ENCODE results near the gene IP6K3.

Gene IP6K3

DNA sequence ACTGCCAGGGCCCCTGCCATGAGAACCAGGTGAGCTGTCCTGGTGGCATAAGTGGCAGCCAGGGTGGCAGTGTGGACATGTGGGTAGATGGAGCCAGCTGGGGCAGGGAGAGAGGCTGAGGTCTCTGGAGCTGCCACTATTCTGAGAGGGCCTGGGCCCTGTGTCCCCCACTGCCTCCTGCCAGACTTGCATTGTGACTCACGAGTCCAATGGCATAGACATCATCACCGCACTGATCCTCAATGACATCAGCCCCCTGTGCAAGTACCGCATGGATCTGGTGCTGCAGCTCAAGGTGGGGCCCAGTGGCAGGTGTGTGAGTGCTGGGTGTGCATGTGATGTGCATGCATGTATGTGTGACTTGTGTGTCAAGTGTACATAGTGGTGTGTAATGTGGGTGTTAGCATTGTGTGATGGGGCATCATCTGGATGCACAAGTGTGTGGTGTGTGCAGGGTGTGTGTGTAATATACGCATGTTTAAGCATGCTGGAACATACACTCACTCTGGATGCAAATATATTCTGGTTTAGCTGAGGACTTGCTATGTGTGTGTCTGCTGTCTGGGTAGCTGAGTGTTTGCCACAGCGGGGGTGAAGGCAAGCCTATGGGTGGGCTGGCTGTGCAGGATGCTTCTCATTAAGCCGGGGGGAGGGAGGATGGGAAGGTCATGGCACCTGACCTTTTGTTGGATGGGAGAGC lies 60.3 kb downstream of the IP6K3 start:
- no peak for DNase-seq

DNA sequence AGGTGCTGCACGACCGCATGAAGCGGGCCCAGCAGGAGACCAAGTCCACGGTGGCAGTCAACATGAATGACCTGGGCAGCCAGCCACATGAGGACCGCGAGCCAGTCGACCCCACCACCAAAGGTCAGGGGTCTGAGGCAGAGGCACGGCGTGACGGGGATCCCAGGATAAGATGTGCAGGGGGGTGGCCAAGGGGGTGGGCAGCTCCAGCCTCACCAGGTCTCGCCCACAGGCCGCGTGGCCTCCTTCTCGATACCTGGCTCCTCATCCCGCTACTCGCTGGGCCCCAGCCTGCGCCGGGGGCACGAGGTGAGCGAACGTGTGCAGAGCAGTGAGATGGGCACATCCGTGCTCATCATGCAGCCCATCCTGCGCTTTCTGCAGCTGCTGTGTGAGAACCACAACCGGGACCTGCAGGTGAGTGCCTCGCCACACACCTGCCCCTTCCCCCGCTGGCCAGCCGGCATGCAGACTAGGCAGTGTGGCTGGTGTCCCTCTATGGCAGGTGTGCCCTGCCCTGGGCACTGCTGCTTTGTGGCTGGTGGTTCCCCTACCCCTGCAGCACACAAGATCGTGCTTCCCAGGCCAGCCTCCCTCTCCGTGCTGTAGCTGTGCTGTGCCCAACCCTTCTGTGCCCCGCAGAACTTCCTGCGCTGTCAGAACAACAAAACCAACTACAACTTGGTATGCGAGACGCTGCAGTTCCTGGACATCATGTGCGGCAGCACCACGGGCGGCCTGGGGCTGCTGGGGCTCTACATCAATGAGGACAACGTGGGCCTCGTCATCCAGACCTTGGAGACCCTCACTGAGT lies 61.1 kb downstream of the IP6K3 start:
- DNase-seq = no peak

DNA sequence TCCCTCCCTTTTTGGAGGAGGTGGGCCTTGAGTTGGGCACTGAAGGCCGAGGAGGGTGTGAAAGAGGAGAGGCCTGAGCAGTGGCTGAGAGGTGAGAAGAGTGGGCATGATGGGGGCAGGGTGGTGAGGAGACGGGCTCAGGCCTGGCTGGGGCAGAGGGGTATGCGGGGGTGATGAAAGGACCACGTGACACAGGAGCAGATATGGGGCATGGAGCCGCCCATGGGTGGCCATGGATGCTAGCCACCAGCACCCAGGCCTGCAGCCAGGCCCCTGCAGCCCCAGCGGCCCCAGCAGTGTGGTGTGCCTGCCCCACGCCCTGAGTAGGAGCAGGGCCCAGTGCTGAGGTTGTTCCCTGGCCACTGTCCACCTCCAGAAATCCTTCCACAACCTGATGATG lies 61.7 kb downstream of the IP6K3 start:
- DNase-seq = no peak

DNA sequence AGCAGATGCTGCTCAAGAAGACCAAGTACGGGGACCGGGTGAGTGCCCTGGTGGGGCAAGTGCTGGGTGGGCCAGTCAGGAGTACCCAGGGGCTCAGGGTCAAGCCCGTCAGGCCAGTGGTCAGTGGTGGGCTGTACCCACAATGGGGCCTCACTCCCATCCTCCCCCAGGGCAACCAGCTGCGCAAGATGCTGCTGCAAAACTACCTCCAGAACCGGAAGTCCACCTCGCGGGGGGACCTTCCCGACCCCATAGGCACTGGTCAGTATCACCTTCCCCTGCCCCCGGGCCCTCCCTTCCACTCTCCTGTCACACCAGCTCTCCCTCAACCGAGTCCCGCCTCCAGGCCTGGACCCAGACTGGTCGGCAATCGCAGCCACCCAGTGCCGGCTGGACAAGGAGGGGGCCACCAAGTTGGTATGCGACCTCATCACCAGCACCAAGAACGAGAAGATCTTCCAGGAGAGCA lies 62.2 kb downstream of the IP6K3 start:
- no peak for DNase-seq

DNA sequence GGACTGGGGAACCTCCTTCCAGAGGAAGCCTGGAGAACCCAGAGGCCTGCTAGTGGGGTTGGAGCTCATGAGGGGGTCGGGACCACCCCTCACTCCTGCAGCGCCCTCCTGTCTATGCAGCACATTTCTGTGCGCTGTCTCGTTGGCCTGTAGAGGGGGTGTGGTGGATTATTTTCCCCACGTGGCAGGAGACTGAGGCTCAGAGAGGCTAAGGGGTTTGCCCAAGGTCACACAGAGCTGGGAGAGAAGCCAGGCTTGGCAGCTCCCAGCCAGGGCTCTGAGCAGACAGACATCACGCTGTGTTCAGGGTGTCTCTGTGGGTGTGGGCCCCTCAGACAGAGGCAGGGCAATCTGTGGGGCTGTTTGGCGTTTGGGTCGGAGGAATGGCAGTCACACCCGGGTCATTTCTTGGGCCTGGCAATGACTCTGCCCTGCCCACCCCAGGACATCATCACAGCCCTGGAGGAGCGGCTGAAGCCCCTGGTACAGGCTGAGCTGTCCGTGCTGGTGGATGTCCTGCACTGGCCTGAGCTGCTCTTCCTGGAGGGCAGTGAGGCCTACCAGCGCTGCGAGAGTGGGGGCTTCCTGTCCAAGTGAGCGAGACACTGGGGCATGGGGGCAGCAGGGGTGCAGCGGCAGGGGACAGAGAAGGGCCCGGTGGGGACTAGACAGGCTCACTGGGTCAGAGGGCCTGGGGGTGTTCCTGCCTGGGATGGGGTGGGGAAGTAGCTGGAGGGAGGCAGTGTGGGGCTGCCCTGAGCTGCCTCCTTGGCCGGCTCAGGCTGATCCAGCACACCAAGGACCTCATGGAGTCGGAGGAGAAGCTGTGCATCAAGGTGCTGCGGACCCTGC lies 62.9 kb downstream of the IP6K3 start:
- DNase-seq = peak in 1 of 2 donors; percentile 2

DNA sequence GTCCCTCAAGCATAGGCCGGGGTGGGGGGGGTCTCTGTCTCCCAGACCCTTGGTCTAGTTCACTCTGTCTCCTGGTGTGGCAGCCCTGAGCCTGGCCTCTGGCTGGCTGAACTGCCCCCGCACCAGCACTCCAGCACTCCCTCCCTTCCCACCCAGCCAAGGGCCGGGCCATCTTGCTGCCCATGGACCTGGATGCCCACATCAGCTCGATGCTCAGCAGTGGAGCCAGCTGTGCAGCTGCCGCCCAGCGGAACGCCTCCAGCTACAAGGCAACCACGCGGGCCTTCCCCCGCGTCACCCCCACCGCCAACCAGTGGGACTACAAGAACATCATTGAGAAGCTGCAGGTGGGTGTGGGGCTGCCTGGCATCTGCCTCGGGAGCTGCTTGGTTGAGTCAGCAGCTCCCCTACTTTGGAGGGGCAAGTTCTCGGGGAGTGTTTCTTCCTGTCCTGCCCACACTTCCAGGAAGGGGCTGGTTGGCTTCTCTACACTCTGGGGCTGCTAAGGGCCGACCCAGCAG lies 63.6 kb downstream of the IP6K3 start:
- peak in 1 of 2 donors; percentile 25 for DNase-seq

DNA sequence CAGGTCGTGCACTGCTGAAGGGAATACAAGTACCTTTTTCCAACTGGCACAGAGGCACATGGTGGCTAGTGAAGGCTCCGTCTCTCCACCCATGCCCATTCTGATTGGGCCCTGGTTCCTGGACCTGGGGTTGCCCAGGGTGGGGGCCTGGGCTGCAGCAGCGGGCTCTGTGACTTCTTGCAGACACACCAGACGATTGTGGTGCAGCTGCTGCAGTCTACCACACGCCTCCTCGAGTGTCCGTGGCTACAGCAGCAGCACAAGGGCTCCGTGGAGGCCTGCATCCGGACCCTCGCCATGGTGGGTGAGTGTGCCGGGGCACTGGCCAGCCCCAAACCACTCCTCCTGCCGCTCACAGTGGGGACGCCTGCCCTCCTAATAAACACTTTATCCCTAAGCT lies 64.4 kb downstream of the IP6K3 start:
- DNase-seq = no peak

DNA sequence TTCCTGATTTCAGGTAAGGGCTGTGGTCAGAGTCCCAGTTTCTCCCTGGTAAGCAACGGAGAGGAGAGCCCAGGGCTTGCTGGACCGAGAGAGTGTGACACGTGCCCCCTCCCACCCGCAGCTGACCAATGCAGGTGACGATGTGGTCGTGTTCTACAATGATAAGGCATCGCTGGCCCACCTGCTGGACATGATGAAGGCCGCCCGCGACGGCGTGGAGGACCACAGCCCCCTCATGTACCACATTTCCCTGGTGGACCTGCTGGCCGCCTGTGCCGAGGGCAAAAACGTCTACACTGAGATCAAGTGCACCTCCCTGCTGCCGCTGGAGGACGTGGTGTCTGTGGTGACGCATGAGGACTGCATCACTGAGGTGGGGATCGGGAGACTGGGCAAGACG lies 66.9 kb downstream of the IP6K3 start:
- DNase-seq = no peak

DNA sequence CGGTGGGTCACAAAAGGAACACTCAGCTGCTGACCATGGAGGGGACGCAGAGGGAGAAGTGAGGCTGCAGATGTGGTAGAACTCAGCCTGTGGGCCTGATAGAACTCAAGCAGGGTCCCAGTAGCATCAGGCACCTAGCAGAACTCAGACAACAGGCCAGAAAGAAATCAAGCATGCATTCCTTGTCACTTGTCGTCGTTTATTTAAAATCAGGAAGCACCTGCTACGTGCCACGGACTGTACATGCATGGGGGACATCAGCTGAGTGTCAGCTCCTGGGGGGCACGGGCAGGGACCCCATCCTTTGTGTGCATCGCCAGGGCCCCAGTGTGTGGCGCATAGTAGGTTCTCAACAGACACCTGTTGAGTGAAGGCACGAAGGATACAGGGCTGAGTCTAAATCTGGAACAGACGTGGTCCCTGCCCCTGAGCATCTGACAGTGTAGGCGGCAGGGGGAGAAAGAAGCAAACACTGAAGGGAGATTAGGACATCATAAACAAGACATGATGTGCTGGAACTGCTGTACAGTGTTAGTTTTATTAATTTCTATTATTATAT lies 67.7 kb downstream of the IP6K3 start:
- DNase-seq = no peak

DNA sequence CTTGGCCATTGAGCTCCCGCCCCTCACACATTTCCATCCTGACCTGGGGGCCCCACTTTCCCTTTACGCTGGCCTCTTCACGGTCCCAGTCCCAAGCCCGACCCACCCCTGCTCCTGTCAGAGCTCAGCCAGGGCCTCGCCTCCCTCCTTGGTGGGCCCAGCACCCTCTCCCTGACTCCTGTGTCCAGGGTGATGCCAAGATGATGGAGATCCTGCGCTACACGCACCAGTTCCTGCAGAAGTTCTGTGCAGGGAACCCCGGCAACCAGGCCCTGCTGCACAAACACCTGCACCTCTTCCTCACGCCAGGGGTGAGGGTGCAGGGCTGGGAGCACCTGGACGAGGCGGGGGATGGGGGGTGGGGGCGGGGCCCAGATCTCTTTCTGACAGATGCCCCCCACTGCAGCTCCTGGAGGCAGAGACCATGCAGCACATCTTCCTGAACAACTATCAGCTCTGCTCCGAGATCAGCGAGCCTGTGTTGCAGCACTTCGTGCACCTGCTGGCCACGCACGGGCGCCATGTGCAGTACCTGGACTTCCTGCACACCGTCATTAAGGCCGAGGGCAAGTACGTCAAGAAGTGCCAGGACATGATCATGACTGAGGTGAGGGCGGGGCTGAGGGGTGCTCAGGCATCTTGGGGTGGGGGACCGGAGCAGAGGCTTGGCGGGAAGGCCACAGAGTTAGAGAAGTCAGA lies 68.3 kb downstream of the IP6K3 start:
- DNase-seq = no peak

DNA sequence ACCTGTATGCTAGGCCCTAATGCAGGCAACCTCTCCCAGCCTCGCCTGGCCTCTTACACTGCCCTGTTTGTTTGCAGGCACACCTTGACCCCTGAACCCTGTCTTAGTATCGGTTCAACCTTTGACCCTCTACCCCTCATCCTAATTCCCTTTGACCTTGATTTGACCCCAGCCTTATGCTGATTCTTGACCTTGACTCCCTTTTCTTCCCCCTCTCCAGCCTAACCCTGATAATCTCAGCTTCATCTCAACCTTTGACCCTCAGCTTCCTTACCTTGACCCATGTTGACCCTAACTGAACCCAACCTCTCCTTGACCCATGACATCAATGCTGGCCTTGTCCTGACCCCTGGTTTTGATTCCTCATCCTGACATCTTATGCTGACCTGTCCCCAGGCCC lies 69.0 kb downstream of the IP6K3 start:
- no peak for DNase-seq

DNA sequence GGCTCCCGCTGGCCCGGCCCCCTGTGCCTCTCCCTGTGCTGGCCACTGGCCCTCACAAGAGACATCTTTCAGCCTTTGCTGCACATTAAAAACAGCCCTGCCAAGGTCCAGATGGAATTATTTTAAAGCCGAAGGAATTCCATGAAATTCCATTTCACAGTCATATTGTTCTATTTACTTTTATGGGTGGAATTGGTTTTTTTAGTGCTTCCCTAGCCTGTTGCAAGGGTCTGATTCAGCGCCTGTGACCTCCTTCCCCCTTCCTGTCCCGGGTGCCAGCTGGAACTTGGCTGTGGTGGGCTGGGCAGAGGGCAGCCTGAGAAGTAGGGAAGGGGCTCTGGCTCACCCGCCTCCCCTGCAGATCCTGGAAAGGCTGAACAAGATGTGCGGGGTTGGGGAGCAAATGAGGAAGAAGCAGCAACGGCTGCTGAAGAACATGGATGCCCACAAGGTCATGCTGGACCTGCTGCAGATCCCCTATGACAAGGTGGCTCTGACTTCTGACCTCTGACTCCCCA lies 69.5 kb downstream of the IP6K3 start:
- DNase-seq = no peak

DNA sequence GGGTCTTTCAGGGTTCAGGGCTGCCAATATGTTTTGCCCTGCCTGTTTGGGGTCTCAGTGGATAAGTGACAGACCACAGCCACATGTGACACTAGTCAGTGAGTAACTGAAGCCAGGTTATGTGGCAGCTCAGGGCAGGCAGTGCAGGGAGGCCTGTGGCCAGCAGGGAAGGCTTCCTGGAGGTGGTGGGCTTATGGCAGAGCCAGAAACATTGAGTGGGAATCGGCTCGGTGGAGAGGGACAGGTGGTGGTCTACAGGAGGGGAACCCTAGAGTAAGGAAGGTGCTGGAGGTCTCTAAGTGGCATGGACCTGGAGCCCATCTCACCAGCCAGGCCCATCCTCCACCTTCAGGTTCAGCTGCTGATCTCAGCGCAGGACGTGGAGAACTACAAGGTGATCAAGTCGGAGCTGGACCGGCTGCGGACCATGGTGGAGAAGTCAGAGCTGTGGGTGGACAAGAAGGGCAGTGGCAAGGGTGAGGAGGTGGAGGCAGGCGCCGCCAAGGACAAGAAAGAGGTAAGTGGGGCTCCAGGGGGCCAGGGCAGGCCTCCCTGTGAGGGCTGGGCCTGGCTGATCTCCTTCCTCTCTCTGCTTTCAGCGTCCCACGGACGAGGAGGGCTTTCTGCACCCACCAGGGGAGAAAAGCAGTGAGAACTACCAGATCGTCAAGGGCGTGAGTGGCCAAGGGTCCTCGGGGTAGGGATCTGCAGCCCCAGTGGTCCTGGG lies 70.1 kb downstream of the IP6K3 start:
- DNase-seq = no peak

DNA sequence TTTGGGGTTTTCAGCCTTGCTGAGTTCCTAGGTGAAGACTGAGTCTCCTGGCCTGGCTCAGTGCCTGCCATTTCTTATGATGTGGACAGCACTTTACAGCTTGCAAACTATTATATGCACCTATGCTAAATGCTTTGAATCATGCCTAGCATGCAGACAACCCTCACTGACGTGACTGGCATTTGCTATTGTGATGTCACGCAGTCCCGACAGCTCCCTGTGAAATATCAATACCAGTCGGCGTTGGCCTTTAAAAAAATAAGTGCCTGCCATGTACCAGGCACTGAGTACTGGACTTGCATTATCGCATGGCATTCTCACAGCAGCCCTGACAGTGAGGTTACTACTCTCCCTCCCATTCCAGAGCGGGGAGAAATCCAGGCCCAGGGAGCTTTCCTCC lies 70.7 kb downstream of the IP6K3 start:
- DNase-seq = no peak

DNA sequence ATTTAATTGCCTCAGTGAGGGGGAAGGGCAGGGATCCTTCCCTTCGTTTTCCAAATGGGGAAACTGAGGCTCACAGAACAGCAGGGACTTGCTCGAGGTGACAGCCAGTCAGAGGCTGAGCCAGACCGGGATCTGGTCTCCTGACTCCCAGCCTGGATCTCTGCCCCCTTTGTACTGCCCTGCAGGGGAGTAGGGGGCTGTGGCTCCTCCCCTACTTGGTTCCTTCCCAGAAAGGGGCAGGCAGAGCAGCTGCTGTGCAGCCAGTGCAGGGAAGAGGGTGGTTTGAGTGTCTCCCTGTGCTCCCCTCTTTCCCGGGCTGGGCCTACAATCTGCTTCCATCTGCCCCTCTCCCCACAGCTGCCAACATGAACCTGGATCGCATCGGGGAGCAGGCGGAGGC lies 72.9 kb downstream of the IP6K3 start:
- DNase-seq = no peak

DNA sequence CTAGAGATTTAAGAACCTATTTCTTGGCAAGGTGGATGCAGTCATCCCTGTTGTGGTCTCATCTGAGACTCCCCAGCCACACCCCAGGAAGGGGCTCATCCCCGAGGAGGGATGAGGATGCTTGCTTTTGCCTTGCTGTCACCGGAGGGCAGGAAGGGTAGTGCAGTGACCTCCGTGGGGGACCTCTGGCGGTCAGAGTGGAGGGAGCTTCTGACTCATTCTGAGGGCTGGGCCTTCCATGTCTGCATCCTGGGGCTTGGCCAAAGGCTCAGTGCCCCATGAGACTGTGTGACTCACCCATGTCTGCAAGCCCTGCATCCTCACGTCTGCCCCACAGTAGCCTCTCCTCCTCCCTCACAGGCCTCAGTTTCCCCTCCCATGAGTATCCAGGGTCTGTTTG lies 73.9 kb downstream of the IP6K3 start:
- no peak for DNase-seq

DNA sequence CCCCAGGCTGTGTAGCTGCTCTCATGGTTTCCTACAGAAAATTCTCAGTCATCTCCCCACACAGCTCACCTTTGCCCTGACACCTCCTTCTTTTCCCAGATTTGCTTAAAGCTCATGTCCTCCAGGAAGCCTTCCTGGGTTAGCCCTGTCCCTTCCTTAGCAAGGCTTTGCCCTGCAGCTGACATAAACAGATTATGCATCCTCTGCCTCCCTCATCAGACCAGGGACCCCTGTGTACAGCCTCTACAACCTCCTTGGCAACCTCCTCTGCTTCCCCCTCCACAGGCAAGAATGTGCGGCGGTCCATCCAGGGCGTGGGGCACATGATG lies 75.0 kb downstream of the IP6K3 start:
- DNase-seq = no peak
